Colonic mucosa (tissue), 4 donors: ENCODE results near the gene TSPAN12. TPM values are rescaled to one million over a fixed set of nuclear protein-coding genes. Genes with fewer than 3 reads are reported as not detected.

Experiments used
- DNase-seq: peaks from one replicate; pipeline ENCODE4 v3.0.0-alpha.2; 2020
- H3K27ac ChIP-seq: fragments of 200-600 bp; one replicate; pipeline ENCODE4 v1.8.0; 2021
- H3K27me3 ChIP-seq: fragments of 200-600 bp; one replicate; pipeline ENCODE4 v1.8.0; 2021
- H3K36me3 ChIP-seq: fragments of 200-600 bp; one replicate; pipeline ENCODE4 v1.8.0; 2021
- H3K4me1 ChIP-seq: fragments of 200-600 bp; one replicate; pipeline ENCODE4 v1.8.0; 2021; ENCODE audit warnings: mild to moderate bottlenecking
- H3K4me3 ChIP-seq: fragments of 200-600 bp; one replicate; pipeline ENCODE4 v1.8.0; 2021
- H3K9ac ChIP-seq, 2 donors: one replicate each; pipeline ENCODE4 v1.7.0; 2013; ENCODE audit warnings: control low read depth in 2 of 2, low read depth in 2 of 2, low read length in 2 of 2
- H3K9me3 ChIP-seq: fragments of 200-600 bp; one replicate; pipeline ENCODE4 v1.8.0; 2021
- intact Hi-C: fragments of 100-400 bp; cut with DNase I; formaldehyde crosslinking; loops from one replicate; pipeline ENCODE4 v1.14.1; 2022
- total RNA-seq, 2 donors: library from RNA; stranded (reverse); fragmentation: NEBNext Ultra II Directional in 1 of 2; extraction: Animal tissue kit (Norgen Biotek cat#: 25700) in 1 of 2; gene quantifications; one replicate each; pipeline ENCODE4 v1.2.1, GENCODE V29; 2021
- TF ChIP-seq, protein P1 (sequence below): fragments of 200-600 bp; IDR thresholded peaks from one replicate; pipeline ENCODE4 v1.8.0; 2022; ENCODE audit warnings: antibody characterized with exemption, mild to moderate bottlenecking
- donor health status: healthy.
- donor health status: DM: no; HTN: no; CAD: no.
- donor health status: DM: no; HTN: no; CAD: no.

Gene TSPAN12
- total RNA-seq, 2 donors from 2014 or later: 22.0 to 38.7 TPM

DNA sequence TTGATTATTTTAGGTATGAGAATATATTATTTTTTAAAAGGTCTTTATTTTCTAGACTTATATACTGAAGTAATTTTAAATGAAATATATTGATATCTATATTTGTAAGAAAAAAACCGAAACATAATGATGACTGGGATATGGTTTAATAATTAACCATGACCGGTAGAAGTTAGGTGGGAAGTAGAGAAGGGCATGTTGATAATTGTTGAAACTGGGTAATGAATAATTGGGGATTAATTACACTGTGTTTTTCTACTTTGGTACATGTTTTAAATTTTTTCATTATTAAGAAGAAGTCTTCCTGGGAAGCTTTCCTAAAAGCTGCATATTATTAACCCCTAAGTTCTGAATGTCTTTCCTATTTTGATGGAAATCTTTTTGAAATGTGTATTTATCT is 16.3 kb downstream of the TSPAN12 start:
- H3K4me3 ChIP-seq: no peak overlapping the region
- no peak for DNase-seq
- no peaks in the 10 kb centered on the region for H3K36me3 ChIP-seq
- H3K4me1 ChIP-seq: no peaks in the 10 kb centered on the region
- no peak overlapping the region for H3K9ac ChIP-seq
- TF ChIP-seq, protein P1, sequence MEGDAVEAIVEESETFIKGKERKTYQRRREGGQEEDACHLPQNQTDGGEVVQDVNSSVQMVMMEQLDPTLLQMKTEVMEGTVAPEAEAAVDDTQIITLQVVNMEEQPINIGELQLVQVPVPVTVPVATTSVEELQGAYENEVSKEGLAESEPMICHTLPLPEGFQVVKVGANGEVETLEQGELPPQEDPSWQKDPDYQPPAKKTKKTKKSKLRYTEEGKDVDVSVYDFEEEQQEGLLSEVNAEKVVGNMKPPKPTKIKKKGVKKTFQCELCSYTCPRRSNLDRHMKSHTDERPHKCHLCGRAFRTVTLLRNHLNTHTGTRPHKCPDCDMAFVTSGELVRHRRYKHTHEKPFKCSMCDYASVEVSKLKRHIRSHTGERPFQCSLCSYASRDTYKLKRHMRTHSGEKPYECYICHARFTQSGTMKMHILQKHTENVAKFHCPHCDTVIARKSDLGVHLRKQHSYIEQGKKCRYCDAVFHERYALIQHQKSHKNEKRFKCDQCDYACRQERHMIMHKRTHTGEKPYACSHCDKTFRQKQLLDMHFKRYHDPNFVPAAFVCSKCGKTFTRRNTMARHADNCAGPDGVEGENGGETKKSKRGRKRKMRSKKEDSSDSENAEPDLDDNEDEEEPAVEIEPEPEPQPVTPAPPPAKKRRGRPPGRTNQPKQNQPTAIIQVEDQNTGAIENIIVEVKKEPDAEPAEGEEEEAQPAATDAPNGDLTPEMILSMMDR: no peak
- intact Hi-C loops: no loop called here
- no peaks in the 10 kb centered on the region for H3K9me3 ChIP-seq
- no peak overlapping the region for H3K27ac ChIP-seq
- no peaks in the 10 kb centered on the region for H3K27me3 ChIP-seq

DNA sequence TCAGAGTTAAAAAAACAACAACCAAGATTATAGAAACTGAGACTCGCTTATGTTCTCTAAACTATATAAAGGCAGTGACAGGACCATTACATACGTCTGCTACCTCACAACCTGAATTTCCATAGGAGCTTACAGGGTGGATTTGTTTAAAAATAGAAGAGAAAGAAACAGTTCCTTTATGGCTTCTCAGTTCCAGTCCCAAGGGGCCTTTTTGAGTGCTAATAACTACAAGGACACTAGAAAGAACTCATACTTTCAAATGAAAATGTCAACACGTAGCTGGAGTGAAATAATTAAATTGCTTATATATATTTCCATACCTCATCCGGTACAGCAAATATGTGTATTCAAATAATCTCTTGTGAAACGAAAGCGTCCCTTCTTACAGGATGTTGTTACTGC is 19.7 kb downstream of the TSPAN12 start:
- Histone ChIP-seq H3K9me3 (no peaks in the 10 kb centered on the region), H3K4me3 (no peak overlapping the region), H3K27ac (no peak overlapping the region), H3K9ac (no peak overlapping the region), H3K4me1 (no peaks in the 10 kb centered on the region), H3K27me3 (no peaks in the 10 kb centered on the region), H3K36me3 (no peaks in the 10 kb centered on the region)
- no peak for DNase-seq
- TF ChIP-seq, protein P1: no peak
- intact Hi-C loops: no loop called here

DNA sequence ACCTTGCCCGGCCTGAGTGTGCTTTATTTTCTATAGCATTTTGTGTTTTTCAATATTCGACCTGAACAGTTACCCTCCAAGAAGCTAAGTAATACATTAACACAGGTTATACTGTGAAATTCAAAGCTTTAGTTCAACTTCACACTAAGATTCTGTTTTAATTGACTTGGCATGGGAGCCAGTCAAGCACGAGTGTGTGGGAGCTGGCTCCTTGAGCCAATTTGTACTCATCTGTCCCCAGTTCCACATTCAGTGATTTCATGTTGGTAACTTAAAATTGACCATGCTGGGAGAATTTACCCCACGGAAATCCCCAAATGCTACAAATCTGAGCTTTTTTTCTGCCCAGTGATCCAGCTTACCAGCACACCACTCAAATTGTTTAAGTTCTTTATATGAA is 20.3 kb downstream of the TSPAN12 start:
- intact Hi-C loops: no loop called here
- DNase-seq: no peak

DNA sequence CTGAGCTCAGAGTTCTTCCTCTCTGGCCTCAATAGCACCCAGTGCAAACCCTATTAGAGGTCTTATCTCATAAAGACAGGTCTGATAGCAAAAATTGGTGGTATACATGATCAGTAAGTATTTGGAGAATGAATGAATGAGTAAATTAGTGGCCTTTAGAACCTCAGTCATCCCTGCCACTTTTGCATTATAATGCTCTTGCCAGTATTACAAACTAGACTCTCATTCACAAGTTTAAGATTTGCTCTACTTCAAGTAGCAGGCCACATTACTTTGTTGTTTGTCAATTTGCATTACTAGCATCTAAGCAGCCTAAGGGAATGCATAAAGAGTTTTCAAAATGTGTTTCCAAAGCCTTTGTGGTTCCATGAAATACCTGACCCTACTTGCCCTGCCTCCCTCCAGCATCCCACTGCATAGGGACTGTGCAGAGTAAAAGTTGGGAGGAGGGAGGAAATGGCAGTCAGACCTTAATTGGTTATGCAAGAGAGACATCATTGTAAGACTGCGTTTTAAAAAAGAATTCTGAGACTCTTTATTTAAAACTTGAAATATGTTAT is 21.3 kb downstream of the TSPAN12 start:
- no peak overlapping the region for H3K27ac ChIP-seq
- H3K9ac ChIP-seq: no peak overlapping the region
- H3K9me3 ChIP-seq: no peaks in the 10 kb centered on the region
- H3K36me3 ChIP-seq: no peaks in the 10 kb centered on the region
- H3K4me1 ChIP-seq: no peaks in the 10 kb centered on the region
- no peaks in the 10 kb centered on the region for H3K27me3 ChIP-seq
- no peak overlapping the region for H3K4me3 ChIP-seq
- TF ChIP-seq, protein P1: no peak
- intact Hi-C loops: no loop called here
- no peak for DNase-seq

More for the DNA sequence above, 20.3 kb downstream of the TSPAN12 start:
- Histone ChIP-seq H3K4me1 (no peaks in the 10 kb centered on the region), H3K9me3 (no peaks in the 10 kb centered on the region), H3K27me3 (no peaks in the 10 kb centered on the region), H3K4me3 (no peak overlapping the region), H3K27ac (no peak overlapping the region), H3K9ac (no peak overlapping the region), H3K36me3 (no peaks in the 10 kb centered on the region)
- TF ChIP-seq, protein P1: no peak

DNA sequence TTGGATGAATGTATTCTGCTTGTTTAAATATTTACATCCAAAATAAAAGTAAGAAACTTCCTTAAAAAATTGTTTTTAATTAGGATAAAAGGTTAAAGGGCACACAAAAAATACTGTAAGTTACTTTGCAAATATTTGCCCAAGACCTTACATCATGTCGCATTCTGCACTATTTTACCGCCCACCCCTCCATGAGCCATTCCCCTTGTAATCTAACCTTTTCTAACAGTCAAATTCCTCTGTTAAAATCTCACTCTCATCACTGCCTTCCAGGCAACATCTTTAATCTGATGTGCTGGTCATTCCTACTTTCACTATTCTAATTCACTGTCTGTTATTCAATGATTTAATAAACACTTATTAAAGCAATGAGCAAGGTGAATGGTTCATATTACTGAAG is 23.2 kb downstream of the TSPAN12 start:
- Histone ChIP-seq H3K27ac (no peak overlapping the region), H3K27me3 (no peaks in the 10 kb centered on the region), H3K9me3 (no peaks in the 10 kb centered on the region), H3K4me3 (no peak overlapping the region), H3K4me1 (no peaks in the 10 kb centered on the region), H3K9ac (no peak overlapping the region), H3K36me3 (no peaks in the 10 kb centered on the region)
- DNase-seq: no peak
- intact Hi-C loops: no loop called here
- TF ChIP-seq, protein P1: no peak
